Activated CD8-positive, alpha-beta T cell treated with anti-CD3 and anti-CD28 coated beads for 36 hours (primary cell): ENCODE data around the gene AUTS2. TPM values are rescaled to one million over a fixed set of nuclear protein-coding genes. Genes with fewer than 3 reads are reported as not detected.

Experiments
- ATAC-seq: fragments of 200-7000 bp; cut with Tn5 transposase; one replicate; pipeline ENCODE4 v1.10.0; 2021; ENCODE audit warnings: mild to moderate bottlenecking, moderate library complexity
- CTCF ChIA-PET: fragments of 350-600 bp; sonication (Branson Sonifier 250); formaldehyde crosslinking; loops from one replicate; lab custom pipeline; 2021; ENCODE audit warnings: antibody characterized with exemption; lab: Charles Lee
- POLR2A ChIA-PET: fragments of 350-600 bp; sonication (Branson Sonifier 250); formaldehyde crosslinking; loops from one replicate; lab custom pipeline; 2021; ENCODE audit warnings: antibody characterized with exemption; lab: Charles Lee
- DNase-seq: peaks from one replicate; pipeline ENCODE4 v3.0.0-alpha.2; 2020
- H3K27ac Mint-ChIP-seq: one replicate; pipeline ENCODE4 v1.8.0; 2021; ENCODE audit warnings: mild to moderate bottlenecking, mixed read lengths
- H3K27me3 Mint-ChIP-seq: one replicate; pipeline ENCODE4 v1.8.0; 2021; ENCODE audit warnings: mixed read lengths
- H3K36me3 Mint-ChIP-seq: one replicate; pipeline ENCODE4 v1.8.0; 2021; ENCODE audit warnings: low read depth, mixed read lengths
- H3K4me1 Mint-ChIP-seq: one replicate; pipeline ENCODE4 v1.8.0; 2021; ENCODE audit warnings: low read depth, mixed read lengths
- H3K4me3 Mint-ChIP-seq: one replicate; pipeline ENCODE4 v1.8.0; 2021; ENCODE audit warnings: mild to moderate bottlenecking, moderate library complexity, mixed read lengths
- H3K9me3 Mint-ChIP-seq: one replicate; pipeline ENCODE4 v1.8.0; 2021; ENCODE audit warnings: mixed read lengths
- intact Hi-C: fragments of 100-400 bp; cut with micrococcal nuclease; formaldehyde crosslinking; loops from one replicate; pipeline ENCODE4 v1.10.0; 2022
- total RNA-seq, 2 experiments: library from RNA; stranded (reverse); gene quantifications; one replicate each; pipeline ENCODE4 v1.2.3, GENCODE V29; 2021
- TF ChIP-seq, protein P1 (sequence below): fragments of 200-600 bp; IDR thresholded peaks from one replicate; pipeline ENCODE4 v1.8.0; 2022; ENCODE audit warnings: antibody characterized with exemption, mild to moderate bottlenecking

The AUTS2 gene
- total RNA-seq, 2 experiments from 2014 or later, result 3.1 to 3.3 TPM

- TF ChIP-seq, protein P1, sequence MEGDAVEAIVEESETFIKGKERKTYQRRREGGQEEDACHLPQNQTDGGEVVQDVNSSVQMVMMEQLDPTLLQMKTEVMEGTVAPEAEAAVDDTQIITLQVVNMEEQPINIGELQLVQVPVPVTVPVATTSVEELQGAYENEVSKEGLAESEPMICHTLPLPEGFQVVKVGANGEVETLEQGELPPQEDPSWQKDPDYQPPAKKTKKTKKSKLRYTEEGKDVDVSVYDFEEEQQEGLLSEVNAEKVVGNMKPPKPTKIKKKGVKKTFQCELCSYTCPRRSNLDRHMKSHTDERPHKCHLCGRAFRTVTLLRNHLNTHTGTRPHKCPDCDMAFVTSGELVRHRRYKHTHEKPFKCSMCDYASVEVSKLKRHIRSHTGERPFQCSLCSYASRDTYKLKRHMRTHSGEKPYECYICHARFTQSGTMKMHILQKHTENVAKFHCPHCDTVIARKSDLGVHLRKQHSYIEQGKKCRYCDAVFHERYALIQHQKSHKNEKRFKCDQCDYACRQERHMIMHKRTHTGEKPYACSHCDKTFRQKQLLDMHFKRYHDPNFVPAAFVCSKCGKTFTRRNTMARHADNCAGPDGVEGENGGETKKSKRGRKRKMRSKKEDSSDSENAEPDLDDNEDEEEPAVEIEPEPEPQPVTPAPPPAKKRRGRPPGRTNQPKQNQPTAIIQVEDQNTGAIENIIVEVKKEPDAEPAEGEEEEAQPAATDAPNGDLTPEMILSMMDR, result no peak
- POLR2A ChIA-PET, result no interaction called here
- Mint-ChIP-seq H3K4me1 (peaks cover 1% of the 10 kb centered on the region), H3K27ac (no peak overlapping the region), H3K9me3 (no peaks in the 10 kb centered on the region), H3K27me3 (peaks cover 3% of the 10 kb centered on the region), H3K36me3 (no peaks in the 10 kb centered on the region), H3K4me3 (no peak overlapping the region)
- intact Hi-C loops, result no loop called here
- CTCF ChIA-PET, result no interaction called here
- DNase-seq (no peak), ATAC-seq (no peak)
Observed at GRCh38 chr7:70000737-70001348, 402.6 kb downstream of the AUTS2 start.

DNA sequence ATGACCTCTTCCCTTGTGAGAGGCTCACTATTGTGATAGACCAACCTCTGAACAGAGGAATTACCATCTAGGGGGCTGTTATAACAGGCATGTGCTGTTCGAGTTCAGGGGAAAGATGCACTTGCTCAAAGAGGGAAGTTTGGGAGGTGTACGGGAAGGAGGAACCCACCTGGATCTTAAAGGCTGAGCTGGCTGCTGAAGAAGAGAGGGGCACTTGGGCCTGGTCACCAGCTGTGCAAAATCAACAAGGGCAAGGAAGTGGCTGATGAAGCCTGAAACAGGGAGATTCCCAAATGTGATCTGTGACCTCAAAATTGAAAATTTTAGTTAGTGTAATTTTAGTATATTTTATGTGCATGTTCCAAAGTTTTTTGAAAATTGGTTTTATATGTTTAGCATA lies 407.2 kb downstream of the AUTS2 start:
- DNase-seq (no peak), ATAC-seq (no peak)
- no peak overlapping the region for H3K4me3 Mint-ChIP-seq
- no peak overlapping the region for H3K27ac Mint-ChIP-seq
- ChIA-PET CTCF (interaction anchor here (1.2 kb wide), 1 partner anchor 20 kb away, joined by 3 read pairs; no protein-coding TSS in a partner anchor), POLR2A (no interaction called here)
- TF ChIP-seq, protein P1, result no peak
- intact Hi-C loops, result no loop called here
- peaks cover 12% of the 10 kb centered on the region for H3K4me1 Mint-ChIP-seq
- H3K9me3 Mint-ChIP-seq, result no peaks in the 10 kb centered on the region
- no peaks in the 10 kb centered on the region for H3K36me3 Mint-ChIP-seq
- peaks cover 8% of the 10 kb centered on the region for H3K27me3 Mint-ChIP-seq

- H3K27ac Mint-ChIP-seq, result no peak overlapping the region
- POLR2A ChIA-PET, result no interaction called here
- DNase-seq (no peak), ATAC-seq (no peak)
- no peak overlapping the region for H3K4me3 Mint-ChIP-seq
- intact Hi-C loops, result no loop called here
- CTCF ChIA-PET, result interaction anchor here (1.2 kb wide), 1 partner anchor 20 kb away, joined by 3 read pairs; no protein-coding TSS in a partner anchor
- H3K36me3 Mint-ChIP-seq, result no peaks in the 10 kb centered on the region
- peaks cover 8% of the 10 kb centered on the region for H3K27me3 Mint-ChIP-seq
- H3K9me3 Mint-ChIP-seq, result no peaks in the 10 kb centered on the region
- TF ChIP-seq, protein P1, result no peak
- H3K4me1 Mint-ChIP-seq, result peaks cover 12% of the 10 kb centered on the region
Observed at GRCh38 chr7:70005891-70006260, 407.6 kb downstream of the AUTS2 start.

DNA sequence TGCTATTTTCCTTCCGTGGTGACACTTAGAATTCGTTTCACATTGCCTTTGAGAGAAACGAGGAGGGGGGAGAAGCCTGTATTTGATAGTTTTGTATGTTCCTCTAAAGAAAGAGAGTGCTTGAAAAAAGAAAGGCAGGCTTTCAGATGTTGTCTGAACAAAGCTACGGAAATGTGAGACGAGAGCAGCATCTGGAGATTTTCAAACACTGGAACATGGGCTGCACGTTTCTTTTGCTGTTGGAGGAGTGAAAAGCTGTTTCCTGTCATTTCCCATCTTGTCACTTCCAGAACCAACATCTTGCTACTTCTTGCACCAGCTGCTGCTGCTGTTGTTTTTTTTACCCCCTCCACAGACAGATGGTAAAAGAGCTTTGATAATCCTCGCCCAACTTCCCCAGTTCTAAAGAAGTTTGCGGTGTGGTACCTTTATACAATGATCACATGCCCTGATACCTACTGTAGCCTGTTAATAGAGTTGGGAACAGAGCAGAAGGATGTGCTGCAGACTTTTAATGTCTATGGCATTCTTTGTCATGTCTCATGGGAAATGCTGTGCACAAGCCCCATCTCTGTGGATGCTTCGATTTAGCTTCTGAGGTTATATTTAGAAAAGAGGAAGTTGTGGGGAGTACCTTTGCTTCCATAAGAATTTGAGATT lies 408.1 kb downstream of the AUTS2 start:
- Mint-ChIP-seq H3K27ac (no peak overlapping the region), H3K4me3 (no peak overlapping the region), H3K9me3 (no peaks in the 10 kb centered on the region), H3K4me1 (peaks cover 12% of the 10 kb centered on the region), H3K27me3 (peaks cover 8% of the 10 kb centered on the region), H3K36me3 (no peaks in the 10 kb centered on the region)
- TF ChIP-seq, protein P1, result no peak
- no peak for DNase-seq
- ATAC-seq, result no peak
- intact Hi-C loops, result no loop called here
- CTCF ChIA-PET, result interaction anchor here (1.2 kb wide), 1 partner anchor 20 kb away, joined by 3 read pairs; no protein-coding TSS in a partner anchor
- POLR2A ChIA-PET, result no interaction called here

GRCh38 chr7:70008466-70008865 lies 410.2 kb downstream of the AUTS2 start:
- TF ChIP-seq, protein P1, result no peak
- CTCF ChIA-PET, result no interaction called here

More at GRCh38 chr7:70008466-70008865, 410.2 kb downstream of the AUTS2 start:
- DNase-seq, result no peak
- ATAC-seq, result no peak
- H3K27ac Mint-ChIP-seq, result no peak overlapping the region
- intact Hi-C loops, result no loop called here
- H3K27me3 Mint-ChIP-seq, result peaks cover 10% of the 10 kb centered on the region
- H3K36me3 Mint-ChIP-seq, result no peaks in the 10 kb centered on the region
- peaks cover 12% of the 10 kb centered on the region for H3K4me1 Mint-ChIP-seq
- no peaks in the 10 kb centered on the region for H3K9me3 Mint-ChIP-seq
- H3K4me3 Mint-ChIP-seq, result no peak overlapping the region
- POLR2A ChIA-PET, result no interaction called here
